Measurements from ENCODE around the gene PCDHA12.
"Not testable (repeated sequence)": the region's sequence is repeated elsewhere in the genome, so short reads cannot be mapped to it uniquely, and the experiment has no call there.

The PCDHA12 gene, protein sequence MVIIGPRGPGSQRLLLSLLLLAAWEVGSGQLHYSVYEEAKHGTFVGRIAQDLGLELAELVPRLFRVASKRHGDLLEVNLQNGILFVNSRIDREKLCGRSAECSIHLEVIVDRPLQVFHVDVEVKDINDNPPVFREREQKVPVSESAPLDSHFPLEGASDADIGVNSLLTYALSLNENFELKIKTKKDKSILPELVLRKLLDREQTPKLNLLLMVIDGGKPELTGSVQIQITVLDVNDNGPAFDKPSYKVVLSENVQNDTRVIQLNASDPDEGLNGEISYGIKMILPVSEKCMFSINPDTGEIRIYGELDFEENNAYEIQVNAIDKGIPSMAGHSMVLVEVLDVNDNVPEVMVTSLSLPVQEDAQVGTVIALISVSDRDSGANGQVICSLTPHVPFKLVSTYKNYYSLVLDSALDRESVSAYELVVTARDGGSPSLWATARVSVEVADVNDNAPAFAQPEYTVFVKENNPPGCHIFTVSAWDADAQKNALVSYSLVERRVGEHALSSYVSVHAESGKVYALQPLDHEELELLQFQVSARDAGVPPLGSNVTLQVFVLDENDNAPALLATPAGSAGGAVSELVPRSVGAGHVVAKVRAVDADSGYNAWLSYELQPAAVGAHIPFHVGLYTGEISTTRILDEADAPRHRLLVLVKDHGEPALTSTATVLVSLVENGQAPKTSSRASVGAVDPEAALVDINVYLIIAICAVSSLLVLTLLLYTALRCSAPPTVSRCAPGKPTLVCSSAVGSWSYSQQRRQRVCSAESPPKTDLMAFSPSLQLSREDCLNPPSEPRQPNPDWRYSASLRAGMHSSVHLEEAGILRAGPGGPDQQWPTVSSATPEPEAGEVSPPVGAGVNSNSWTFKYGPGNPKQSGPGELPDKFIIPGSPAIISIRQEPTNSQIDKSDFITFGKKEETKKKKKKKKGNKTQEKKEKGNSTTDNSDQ

DNA sequence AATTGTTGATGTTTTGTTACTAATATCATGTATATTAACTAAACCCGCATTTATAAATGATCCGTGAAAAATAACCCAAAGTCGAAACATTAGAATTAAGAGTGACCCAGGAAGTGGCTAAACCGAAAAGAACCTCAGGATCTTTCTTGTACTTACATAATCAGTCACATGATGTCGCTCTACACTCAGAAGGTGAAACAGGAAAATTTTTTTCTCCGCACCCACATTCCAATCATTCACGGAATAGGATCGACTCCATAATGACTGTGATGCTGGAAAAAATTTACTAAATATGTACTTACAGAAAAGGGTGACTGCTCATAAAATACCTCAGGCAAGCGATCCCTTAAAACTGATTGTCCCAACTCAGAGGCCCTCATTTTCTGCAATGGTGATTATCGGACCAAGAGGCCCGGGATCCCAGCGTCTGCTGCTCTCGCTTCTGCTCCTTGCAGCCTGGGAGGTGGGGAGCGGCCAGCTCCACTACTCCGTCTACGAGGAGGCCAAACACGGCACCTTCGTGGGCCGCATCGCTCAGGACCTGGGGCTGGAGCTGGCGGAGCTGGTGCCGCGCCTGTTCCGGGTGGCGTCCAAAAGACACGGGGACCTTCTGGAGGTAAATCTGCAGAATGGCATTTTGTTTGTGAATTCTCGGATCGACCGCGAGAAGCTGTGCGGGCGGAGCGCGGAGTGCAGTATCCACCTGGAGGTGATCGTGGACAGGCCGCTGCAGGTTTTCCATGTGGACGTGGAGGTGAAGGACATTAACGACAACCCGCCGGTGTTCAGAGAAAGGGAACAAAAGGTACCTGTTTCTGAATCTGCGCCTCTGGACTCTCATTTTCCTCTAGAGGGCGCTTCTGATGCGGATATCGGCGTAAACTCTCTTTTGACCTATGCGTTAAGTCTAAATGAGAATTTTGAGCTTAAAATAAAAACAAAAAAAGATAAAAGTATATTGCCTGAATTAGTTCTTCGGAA lies at the start of gene PCDHA12:
PCDHA12 (plus strand) TSS at position 224 of the 981 bp plus-strand sequence; CDS start at position 389, 165 bp downstream.
- DNase-seq (ENCODE audit: low read depth, low spot score): no peak

DNA sequence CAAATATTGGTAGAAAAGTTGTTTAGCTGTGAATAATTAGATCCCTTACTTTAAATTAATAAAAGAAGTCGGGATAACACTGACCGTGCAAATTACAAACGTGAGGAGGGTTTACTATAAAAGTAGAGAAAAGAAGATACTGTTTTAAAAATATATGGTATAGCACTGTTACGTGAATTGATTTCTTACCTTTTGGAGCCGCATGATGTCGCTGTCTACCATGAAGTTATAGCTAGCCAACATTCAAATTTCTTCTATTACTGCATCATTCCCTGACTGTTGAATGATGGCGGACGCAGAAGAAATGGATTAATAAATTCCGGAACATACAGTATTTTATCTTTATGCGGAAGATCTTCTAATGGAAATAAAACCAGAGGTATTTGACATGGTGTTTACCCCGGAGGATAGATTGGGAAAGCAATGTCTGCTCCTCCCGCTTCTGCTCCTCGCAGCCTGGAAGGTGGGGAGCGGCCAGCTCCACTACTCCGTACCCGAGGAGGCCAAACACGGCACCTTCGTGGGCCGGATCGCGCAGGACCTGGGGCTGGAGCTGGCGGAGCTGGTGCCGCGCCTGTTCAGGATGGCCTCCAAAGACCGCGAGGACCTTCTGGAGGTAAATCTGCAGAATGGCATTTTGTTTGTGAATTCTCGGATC lies 47.3 kb upstream of the PCDHA12 start, which contains the start of gene PCDHA6:
PCDHA6 (plus strand) TSS at position 257 of the 658 bp plus-strand sequence; CDS start at position 389, 132 bp downstream.
- DNase-seq (ENCODE audit: low read depth, low spot score): no peak

DNA sequence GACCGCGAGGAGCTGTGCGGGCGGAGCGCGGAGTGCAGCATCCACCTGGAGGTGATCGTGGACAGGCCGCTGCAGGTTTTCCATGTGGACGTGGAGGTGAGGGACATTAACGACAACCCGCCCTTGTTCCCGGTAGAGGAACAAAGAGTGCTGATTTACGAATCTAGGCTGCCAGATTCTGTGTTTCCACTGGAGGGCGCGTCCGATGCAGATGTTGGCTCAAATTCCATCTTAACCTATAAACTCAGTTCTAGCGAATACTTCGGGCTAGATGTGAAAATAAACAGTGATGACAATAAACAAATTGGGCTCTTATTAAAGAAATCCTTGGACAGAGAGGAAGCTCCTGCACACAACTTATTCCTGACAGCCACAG lies 46.8 kb upstream of the PCDHA12 start:
- peak; percentile 23 for DNase-seq (ENCODE audit: low read depth, low spot score)

DNA sequence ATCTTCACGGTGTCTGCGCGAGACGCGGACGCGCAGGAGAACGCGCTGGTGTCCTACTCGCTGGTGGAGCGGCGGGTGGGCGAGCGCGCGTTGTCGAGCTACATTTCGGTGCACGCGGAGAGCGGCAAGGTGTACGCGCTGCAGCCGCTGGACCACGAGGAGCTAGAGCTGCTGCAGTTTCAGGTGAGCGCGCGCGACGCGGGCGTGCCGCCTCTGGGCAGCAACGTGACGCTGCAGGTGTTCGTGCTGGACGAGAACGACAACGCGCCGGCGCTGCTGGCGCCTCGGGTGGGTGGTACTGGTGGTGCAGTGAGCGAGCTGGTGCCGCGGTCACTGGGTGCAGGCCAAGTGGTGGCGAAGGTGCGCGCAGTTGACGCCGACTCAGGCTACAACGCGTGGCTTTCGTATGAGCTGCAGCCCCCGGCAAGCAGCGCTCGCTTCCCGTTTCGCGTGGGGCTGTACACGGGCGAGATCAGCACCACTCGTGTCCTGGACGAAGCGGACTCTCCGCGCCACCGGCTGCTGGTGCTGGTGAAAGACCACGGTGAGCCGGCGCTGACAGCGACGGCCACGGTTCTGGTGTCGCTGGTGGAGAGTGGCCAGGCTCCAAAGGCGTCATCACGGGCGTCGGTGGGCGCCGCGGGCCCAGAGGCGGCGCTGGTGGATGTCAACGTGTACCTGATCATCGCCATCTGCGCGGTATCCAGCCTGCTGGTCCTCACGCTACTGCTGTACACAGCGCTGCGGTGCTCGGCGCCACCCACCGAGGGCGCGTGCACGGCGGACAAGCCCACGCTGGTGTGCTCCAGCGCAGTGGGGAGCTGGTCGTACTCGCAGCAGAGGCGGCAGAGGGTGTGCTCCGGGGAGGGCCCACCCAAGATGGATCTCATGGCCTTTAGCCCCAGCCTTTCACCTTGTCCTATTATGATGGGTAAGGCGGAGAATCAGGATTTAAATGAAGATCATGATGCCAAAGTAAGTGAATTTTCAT lies 45.3 kb upstream of the PCDHA12 start:
- DNase-seq (ENCODE audit: low read depth, low spot score): not testable (repeated sequence)

DNA sequence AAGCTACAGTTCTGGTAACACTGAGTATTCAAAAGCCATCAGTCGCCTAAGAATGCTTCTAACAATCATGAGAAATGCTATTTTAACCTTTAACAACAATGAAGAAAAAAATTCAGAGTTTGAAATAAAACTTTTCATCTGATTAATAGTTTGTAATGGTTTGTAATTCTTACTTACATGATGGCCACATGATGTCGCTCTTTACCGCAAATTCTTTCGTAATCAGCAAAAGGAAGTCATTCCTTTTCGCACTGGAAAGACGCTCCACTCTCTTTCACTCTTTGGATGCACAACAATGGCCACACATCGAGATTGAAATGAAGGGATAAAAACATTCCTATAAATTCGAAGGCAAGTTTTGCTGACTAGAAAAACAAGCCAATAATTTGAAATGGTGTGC lies 41.1 kb upstream of the PCDHA12 start, which contains the start of gene PCDHA7:
PCDHA7 (plus strand) TSS at position 277 of the 400 bp plus-strand sequence; CDS start at position 392, 115 bp downstream.
- DNase-seq (ENCODE audit: low read depth, low spot score): no peak

DNA sequence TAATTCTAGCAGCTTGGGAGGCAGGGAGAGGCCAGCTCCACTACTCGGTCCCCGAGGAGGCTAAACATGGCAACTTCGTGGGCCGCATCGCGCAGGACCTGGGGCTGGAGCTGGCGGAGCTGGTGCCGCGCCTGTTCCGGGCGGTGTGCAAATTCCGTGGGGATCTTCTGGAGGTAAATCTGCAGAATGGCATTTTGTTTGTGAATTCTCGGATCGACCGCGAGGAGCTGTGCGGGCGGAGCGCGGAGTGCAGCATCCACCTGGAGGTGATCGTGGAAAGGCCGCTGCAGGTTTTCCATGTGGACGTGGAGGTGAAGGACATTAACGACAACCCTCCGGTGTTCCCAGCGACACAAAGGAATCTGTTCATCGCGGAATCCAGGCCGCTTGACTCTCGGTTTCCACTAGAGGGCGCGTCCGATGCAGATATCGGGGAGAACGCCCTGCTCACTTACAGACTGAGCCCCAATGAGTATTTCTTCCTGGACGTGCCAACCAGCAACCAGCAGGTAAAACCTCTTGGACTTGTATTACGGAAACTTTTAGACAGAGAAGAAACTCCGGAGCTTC lies 40.6 kb upstream of the PCDHA12 start:
- not testable (repeated sequence) for DNase-seq (ENCODE audit: low read depth, low spot score)

DNA sequence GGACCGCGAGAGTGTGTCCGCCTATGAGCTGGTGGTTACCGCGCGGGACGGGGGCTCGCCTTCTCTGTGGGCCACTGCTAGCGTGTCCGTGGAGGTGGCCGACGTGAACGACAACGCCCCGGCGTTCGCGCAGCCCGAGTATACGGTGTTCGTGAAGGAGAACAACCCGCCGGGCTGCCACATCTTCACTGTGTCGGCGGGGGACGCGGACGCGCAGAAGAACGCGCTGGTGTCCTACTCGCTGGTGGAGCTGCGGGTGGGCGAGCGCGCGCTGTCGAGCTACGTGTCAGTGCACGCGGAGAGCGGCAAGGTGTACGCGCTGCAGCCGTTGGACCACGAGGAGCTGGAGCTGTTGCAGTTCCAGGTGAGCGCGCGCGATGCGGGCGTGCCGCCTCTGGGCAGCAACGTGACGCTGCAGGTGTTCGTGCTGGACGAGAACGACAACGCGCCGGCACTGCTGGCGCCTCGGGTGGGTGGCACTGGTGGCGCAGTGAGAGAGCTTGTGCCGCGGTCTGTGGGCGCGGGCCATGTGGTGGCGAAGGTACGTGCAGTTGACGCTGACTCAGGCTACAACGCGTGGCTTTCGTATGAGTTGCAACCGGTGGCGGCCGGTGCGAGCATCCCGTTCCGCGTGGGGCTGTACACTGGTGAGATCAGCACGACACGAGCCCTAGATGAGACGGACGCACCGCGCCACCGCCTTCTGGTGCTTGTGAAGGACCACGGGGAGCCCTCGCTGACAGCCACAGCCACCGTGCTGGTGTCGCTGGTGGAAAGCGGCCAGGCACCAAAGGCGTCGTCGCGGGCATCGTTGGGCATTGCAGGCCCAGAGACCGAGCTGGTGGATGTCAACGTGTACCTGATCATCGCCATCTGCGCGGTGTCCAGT lies 39.2 kb upstream of the PCDHA12 start:
- DNase-seq (ENCODE audit: low read depth, low spot score): no peak

DNA sequence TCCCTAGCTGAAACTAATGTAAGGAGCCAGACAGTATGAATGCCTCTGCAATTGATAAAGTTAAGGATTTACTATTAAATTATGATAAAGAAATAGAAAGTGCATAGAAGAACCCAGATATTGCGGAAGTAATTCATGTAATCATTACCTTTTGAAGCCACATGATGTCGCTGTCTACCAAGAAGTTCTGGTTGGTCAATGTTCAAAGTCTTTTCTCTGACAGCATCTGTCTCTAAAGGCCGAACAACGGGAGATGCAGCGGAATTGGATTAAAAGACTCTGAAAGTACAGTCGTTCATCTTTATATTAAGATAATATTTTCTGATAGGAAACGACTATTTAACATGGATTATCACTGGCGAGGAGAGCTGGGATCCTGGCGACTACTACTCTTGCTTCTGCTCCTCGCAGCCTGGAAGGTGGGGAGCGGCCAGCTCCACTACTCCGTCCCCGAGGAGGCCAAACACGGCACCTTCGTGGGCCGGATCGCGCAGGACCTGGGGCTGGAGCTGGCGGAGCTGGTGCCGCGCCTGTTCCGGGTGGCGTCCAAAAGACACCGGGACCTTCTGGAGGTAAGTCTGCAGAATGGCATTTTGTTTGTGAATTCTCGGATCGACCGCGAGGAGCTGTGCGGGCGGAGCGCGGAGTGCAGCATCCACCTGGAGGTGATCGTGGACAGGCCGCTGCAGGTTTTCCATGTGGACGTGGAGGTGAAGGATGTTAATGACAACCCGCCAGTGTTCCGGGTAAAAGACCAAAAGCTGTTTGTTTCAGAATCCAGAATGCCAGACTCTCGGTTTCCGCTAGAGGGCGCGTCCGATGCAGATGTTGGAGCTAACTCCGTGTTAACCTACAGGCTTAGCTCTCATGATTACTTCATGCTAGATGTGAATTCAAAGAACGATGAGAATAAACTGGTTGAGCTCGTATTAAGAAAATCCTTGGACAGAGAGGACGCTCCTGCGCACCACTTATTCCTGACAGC lies 33.8 kb upstream of the PCDHA12 start, which contains the start of gene PCDHA8:
PCDHA8 (plus strand) TSS at position 210 of the 985 bp plus-strand sequence; CDS start at position 345, 135 bp downstream.
- DNase-seq (ENCODE audit: low read depth, low spot score): no peak

DNA sequence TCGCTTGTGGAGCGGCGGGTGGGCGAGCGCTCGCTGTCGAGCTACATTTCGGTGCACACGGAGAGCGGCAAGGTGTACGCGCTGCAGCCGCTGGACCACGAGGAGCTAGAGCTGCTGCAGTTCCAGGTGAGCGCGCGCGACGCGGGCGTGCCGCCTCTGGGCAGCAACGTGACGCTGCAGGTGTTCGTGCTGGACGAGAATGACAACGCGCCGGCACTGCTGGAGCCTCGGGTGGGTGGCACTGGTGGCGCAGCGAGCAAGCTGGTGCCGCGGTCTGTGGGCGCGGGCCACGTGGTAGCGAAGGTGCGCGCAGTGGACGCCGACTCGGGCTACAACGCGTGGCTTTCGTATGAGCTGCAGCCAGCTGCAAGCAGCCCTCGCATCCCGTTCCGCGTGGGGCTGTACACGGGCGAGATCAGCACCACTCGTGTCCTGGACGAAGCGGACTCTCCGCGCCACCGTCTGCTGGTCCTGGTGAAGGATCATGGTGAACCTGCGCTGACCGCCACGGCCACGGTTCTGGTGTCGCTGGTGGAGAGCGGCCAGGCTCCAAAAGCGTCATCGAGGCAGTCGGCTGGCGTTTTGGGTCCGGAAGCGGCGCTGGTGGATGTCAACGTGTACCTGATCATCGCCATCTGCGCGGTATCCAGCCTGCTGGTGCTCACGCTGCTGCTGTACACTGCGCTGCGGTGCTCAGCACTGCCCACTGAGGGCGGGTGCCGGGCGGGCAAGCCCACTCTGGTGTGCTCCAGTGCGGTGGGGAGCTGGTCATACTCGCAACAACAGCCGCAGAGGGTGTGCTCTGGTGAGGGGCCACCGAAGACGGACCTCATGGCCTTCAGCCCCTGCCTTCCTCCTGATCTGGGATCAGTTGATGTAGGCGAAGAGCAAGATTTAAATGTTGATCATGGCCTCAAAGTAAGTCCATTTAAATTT lies 32.0 kb upstream of the PCDHA12 start:
- no peak for DNase-seq (ENCODE audit: low read depth, low spot score)

DNA sequence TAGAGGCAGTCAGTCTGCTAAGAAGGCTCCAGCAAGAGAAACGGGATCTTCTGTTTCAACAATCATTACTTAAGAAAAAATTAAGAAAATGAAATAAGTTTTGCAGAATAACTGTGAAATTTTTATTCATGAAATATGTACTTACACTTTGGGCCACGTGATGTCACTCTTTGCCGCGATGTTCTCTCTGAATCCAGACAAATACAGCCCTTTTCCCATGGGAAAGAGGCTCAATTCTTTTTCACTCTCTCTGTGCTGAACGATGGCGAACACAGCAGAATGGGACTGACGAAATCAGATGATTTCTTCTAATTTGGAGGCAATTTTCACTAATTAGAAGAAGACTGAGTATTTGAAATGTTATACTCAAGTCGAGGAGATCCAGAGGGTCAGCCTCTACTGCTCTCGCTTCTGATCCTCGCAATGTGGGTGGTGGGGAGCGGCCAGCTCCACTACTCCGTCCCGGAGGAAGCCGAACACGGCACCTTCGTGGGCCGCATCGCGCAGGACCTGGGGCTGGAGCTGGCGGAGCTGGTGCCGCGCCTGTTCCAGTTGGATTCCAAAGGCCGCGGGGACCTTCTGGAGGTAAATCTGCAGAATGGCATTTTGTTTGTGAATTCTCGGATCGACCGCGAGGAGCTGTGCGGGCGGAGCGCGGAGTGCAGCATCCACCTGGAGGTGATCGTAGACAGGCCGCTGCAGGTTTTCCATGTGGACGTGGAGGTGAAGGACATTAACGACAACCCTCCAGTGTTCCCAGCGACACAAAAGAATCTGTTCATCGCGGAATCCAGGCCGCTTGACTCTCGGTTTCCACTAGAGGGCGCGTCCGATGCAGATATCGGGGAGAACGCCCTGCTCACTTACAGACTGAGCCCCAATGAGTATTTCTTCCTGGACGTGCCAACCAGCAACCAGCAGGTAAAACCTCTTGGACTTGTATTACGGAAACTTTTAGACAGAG lies 26.7 kb upstream of the PCDHA12 start, which contains the start of gene PCDHA9:
PCDHA9 (plus strand) TSS at position 244 of the 964 bp plus-strand sequence; CDS start at position 358, 114 bp downstream.
- not testable (repeated sequence) for DNase-seq (ENCODE audit: low read depth, low spot score)

DNA sequence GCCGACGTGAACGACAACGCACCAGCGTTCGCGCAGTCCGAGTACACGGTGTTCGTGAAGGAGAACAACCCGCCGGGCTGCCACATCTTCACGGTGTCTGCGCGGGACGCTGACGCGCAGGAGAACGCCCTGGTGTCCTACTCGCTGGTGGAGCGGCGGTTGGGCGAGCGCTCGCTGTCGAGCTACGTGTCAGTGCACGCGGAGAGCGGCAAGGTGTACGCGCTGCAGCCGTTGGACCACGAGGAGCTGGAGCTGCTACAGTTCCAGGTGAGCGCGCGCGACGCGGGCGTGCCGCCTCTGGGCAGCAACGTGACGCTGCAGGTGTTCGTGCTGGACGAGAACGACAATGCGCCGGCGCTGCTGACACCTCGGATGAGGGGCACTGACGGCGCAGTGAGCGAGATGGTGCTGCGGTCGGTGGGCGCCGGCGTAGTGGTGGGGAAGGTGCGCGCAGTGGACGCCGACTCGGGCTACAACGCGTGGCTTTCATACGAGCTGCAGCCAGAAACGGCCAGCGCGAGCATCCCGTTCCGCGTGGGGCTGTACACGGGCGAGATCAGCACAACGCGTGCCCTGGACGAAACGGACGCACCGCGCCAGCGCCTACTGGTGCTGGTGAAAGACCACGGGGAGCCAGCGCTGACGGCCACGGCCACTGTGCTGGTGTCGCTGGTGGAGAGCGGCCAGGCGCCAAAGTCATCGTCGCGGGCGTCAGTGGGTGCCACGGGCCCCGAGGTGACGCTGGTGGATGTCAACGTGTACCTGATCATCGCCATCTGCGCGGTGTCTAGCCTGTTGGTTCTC lies 25.1 kb upstream of the PCDHA12 start:
- not testable (repeated sequence) for DNase-seq (ENCODE audit: low read depth, low spot score)

DNA sequence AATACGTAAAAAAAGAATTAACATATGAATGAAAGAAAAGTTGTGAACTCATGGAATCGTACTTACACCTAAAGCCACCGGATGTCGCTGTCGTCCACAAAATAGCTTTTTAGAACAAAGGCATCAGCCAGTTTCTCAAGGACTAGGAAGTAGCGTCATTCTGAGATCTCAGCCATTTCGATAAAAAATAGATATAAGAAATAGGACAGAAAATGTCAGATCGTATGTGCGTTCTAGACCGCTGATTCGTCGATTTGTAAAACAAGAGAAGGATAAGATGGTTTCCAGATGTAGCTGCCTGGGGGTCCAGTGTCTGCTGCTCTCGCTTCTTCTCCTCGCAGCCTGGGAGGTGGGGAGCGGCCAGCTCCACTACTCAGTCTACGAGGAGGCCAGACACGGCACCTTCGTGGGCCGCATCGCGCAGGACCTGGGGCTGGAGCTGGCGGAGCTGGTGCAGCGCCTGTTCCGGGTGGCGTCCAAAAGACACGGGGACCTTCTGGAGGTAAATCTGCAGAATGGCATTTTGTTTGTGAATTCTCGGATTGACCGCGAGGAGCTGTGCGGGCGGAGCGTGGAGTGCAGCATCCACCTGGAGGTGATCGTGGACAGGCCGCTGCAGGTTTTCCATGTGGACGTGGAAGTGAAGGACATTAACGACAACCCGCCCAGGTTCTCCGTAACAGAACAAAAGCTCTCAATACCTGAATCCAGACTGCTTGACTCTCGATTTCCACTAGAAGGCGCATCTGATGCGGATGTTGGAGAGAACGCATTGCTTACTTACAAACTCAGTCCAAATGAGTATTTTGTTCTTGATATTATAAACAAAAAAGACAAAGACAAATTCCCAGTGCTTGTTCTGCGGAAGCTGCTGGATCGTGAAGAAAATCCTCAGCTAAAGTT lies 19.1 kb upstream of the PCDHA12 start, which contains the start of gene PCDHA10:
PCDHA10 (plus strand) TSS at position 126 of the 903 bp plus-strand sequence; CDS start at position 278, 152 bp downstream.
- DNase-seq (ENCODE audit: low read depth, low spot score): no peak
